ENCODE measurements around the gene SFT2D3.

SFT2D3 gene

GRCh38 chr2:127673291-127674069 is 27.8 kb upstream of the SFT2D3 start:
- H3K27me3 Mint-ChIP-seq: peaks cover 34% of the 10 kb centered on the region
- peak overlapping the region; percentile 83 for H3K4me3 Mint-ChIP-seq
- no peaks in the 10 kb centered on the region for H3K36me3 Mint-ChIP-seq
- no peak overlapping the region for H3K27ac Mint-ChIP-seq
- H3K4me1 Mint-ChIP-seq (ENCODE audit: low read depth): peaks cover 11% of the 10 kb centered on the region
- H3K9me3 Mint-ChIP-seq (ENCODE audit: low read depth): no peaks in the 10 kb centered on the region

GRCh38 chr2:127674241-127675209 is 26.8 kb upstream of the SFT2D3 start:
- peak overlapping the region; percentile 83 for H3K4me3 Mint-ChIP-seq
- no peak overlapping the region for H3K27ac Mint-ChIP-seq
- H3K4me1 Mint-ChIP-seq (ENCODE audit: low read depth): peaks cover 11% of the 10 kb centered on the region
- H3K27me3 Mint-ChIP-seq: peaks cover 34% of the 10 kb centered on the region
- no peaks in the 10 kb centered on the region for H3K36me3 Mint-ChIP-seq
- H3K9me3 Mint-ChIP-seq (ENCODE audit: low read depth): no peaks in the 10 kb centered on the region

GRCh38 chr2:127675331-127676261 is 25.7 kb upstream of the SFT2D3 start, which contains the start of gene LIMS2:
TSS of gene LIMS2 (minus strand) at chr2:127675530. CDS start at chr2:127675024, 506 bp downstream.
- Mint-ChIP-seq H3K27me3 (peaks cover 25% of the 10 kb centered on the region), H3K9me3 (ENCODE audit: low read depth) (no peaks in the 10 kb centered on the region), H3K27ac (peak within 1 kb of the TSS; percentile 50), H3K4me1 (ENCODE audit: low read depth) (peaks cover 11% of the 10 kb centered on the region), H3K36me3 (no peaks in the 10 kb centered on the region), H3K4me3 (peak within 1 kb of the TSS; percentile 84)

- no peak overlapping the region for H3K27ac Mint-ChIP-seq
- peaks cover 11% of the 10 kb centered on the region for H3K4me1 Mint-ChIP-seq (ENCODE audit: low read depth)
- H3K4me3 Mint-ChIP-seq: peak overlapping the region; percentile 58
- H3K27me3 Mint-ChIP-seq: peaks cover 22% of the 10 kb centered on the region
- no peaks in the 10 kb centered on the region for H3K9me3 Mint-ChIP-seq (ENCODE audit: low read depth)
- no peaks in the 10 kb centered on the region for H3K36me3 Mint-ChIP-seq
These were observed 24.4 kb upstream of the SFT2D3 start for GRCh38 chr2:127676906-127677305.

- peaks cover 14% of the 10 kb centered on the region for H3K4me1 Mint-ChIP-seq (ENCODE audit: low read depth)
- H3K27ac Mint-ChIP-seq: no peak overlapping the region
- peaks cover 15% of the 10 kb centered on the region for H3K27me3 Mint-ChIP-seq
- no peaks in the 10 kb centered on the region for H3K9me3 Mint-ChIP-seq (ENCODE audit: low read depth)
- no peak overlapping the region for H3K4me3 Mint-ChIP-seq
- no peaks in the 10 kb centered on the region for H3K36me3 Mint-ChIP-seq
These were observed 22.8 kb upstream of the SFT2D3 start for GRCh38 chr2:127678531-127678930.

- Mint-ChIP-seq H3K36me3 (no peaks in the 10 kb centered on the region), H3K4me3 (no peak overlapping the region), H3K27me3 (peaks cover 13% of the 10 kb centered on the region), H3K27ac (no peak overlapping the region), H3K4me1 (ENCODE audit: low read depth) (peaks cover 14% of the 10 kb centered on the region), H3K9me3 (ENCODE audit: low read depth) (no peaks in the 10 kb centered on the region)
These were observed 22.3 kb upstream of the SFT2D3 start for GRCh38 chr2:127678991-127679390.

- Mint-ChIP-seq H3K36me3 (no peaks in the 10 kb centered on the region), H3K9me3 (ENCODE audit: low read depth) (no peaks in the 10 kb centered on the region), H3K4me1 (ENCODE audit: low read depth) (peaks cover 9% of the 10 kb centered on the region), H3K27ac (no peak overlapping the region), H3K4me3 (no peak overlapping the region), H3K27me3 (peaks cover 13% of the 10 kb centered on the region)
These were observed 21.5 kb upstream of the SFT2D3 start for GRCh38 chr2:127679680-127680361.

- Mint-ChIP-seq H3K27ac (no peak overlapping the region), H3K4me1 (ENCODE audit: low read depth) (peaks cover 7% of the 10 kb centered on the region), H3K4me3 (no peak overlapping the region), H3K27me3 (peaks cover 12% of the 10 kb centered on the region), H3K36me3 (no peaks in the 10 kb centered on the region), H3K9me3 (ENCODE audit: low read depth) (no peaks in the 10 kb centered on the region)
These were observed 20.5 kb upstream of the SFT2D3 start for GRCh38 chr2:127680706-127681287.

GRCh38 chr2:127681288-127681804 is 20.0 kb upstream of the SFT2D3 start:
- H3K36me3 Mint-ChIP-seq: no peaks in the 10 kb centered on the region
- peaks cover 8% of the 10 kb centered on the region for H3K27me3 Mint-ChIP-seq
- H3K9me3 Mint-ChIP-seq (ENCODE audit: low read depth): no peaks in the 10 kb centered on the region
- H3K4me3 Mint-ChIP-seq: no peak overlapping the region
- peaks cover 3% of the 10 kb centered on the region for H3K4me1 Mint-ChIP-seq (ENCODE audit: low read depth)
- no peak overlapping the region for H3K27ac Mint-ChIP-seq

GRCh38 chr2:127681976-127682857 is 19.1 kb upstream of the SFT2D3 start:
- H3K27me3 Mint-ChIP-seq: peaks cover 5% of the 10 kb centered on the region
- no peak overlapping the region for H3K4me3 Mint-ChIP-seq
- no peaks in the 10 kb centered on the region for H3K36me3 Mint-ChIP-seq
- H3K9me3 Mint-ChIP-seq (ENCODE audit: low read depth): no peaks in the 10 kb centered on the region
- no peak overlapping the region for H3K27ac Mint-ChIP-seq
- H3K4me1 Mint-ChIP-seq (ENCODE audit: low read depth): peaks cover 2% of the 10 kb centered on the region

GRCh38 chr2:127683056-127683455 is 18.2 kb upstream of the SFT2D3 start:
- Mint-ChIP-seq H3K4me1 (ENCODE audit: low read depth) (peaks cover 2% of the 10 kb centered on the region), H3K27me3 (peaks cover 5% of the 10 kb centered on the region), H3K9me3 (ENCODE audit: low read depth) (peaks cover 3% of the 10 kb centered on the region), H3K4me3 (no peak overlapping the region), H3K27ac (no peak overlapping the region), H3K36me3 (peaks cover 2% of the 10 kb centered on the region)

- H3K27me3 Mint-ChIP-seq: peaks cover 1% of the 10 kb centered on the region
- no peak overlapping the region for H3K4me3 Mint-ChIP-seq
- peaks cover 4% of the 10 kb centered on the region for H3K9me3 Mint-ChIP-seq (ENCODE audit: low read depth)
- peaks cover 2% of the 10 kb centered on the region for H3K4me1 Mint-ChIP-seq (ENCODE audit: low read depth)
- H3K36me3 Mint-ChIP-seq: peaks cover 3% of the 10 kb centered on the region
- no peak overlapping the region for H3K27ac Mint-ChIP-seq
These were observed 17.5 kb upstream of the SFT2D3 start for GRCh38 chr2:127683757-127684156.
